Activated CD4-positive, alpha-beta T cell treated with anti-CD3 and anti-CD28 coated beads, Interleukin-2, amount 10 ng/mL, durations not matched to agents 24 days and 14 days (primary cell): ENCODE measurements around the gene KRT5. TPM values are rescaled to one million over a fixed set of nuclear protein-coding genes. Genes with fewer than 3 reads are reported as not detected.

Experiments used
- DNase-seq: peaks from one replicate; pipeline ENCODE4 v3.0.0; 2022
- H3K27ac Mint-ChIP-seq: one replicate; pipeline ENCODE4 v1.8.0; 2022; ENCODE audit warnings: mild to moderate bottlenecking, mixed read lengths
- H3K27me3 Mint-ChIP-seq: one replicate; pipeline ENCODE4 v1.8.0; 2022; ENCODE audit warnings: mixed read lengths
- H3K36me3 Mint-ChIP-seq: one replicate; pipeline ENCODE4 v1.8.0; 2022; ENCODE audit warnings: low read depth, mild to moderate bottlenecking, mixed read lengths
- H3K4me1 Mint-ChIP-seq: one replicate; pipeline ENCODE4 v1.8.0; 2021; ENCODE audit warnings: mixed read lengths
- H3K4me3 Mint-ChIP-seq: one replicate; pipeline ENCODE4 v1.8.0; 2022; ENCODE audit warnings: mild to moderate bottlenecking, moderate library complexity, mixed read lengths
- H3K9me3 Mint-ChIP-seq: one replicate; pipeline ENCODE4 v1.8.0; 2021; ENCODE audit warnings: mixed read lengths
- intact Hi-C: fragments of 100-400 bp; cut with micrococcal nuclease; formaldehyde crosslinking; loops from one replicate; pipeline ENCODE4 v1.15.1; 2023
- total RNA-seq: library from RNA; stranded (reverse); gene quantifications from 2 replicates; pipeline ENCODE4 v1.2.3, GENCODE V29; 2022

The KRT5 gene
- total RNA-seq, 1 donor from 2014 or later = not detected

- no peaks in the 10 kb centered on the region for H3K36me3 Mint-ChIP-seq
- H3K4me3 Mint-ChIP-seq = no peak overlapping the region
- no peak overlapping the region for H3K27ac Mint-ChIP-seq
- H3K27me3 Mint-ChIP-seq = no peaks in the 10 kb centered on the region
- DNase-seq = no peak
- intact Hi-C loops = no loop called here
- H3K9me3 Mint-ChIP-seq = no peaks in the 10 kb centered on the region
- H3K4me1 Mint-ChIP-seq = peaks cover 8% of the 10 kb centered on the region
Observed at GRCh38 chr12:52543985-52544883, 24.0 kb upstream of the KRT5 start.

GRCh38 chr12:52542785-52543318 lies 22.7 kb upstream of the KRT5 start:
- Mint-ChIP-seq H3K9me3 (no peaks in the 10 kb centered on the region), H3K4me3 (no peak overlapping the region), H3K4me1 (peaks cover 8% of the 10 kb centered on the region), H3K36me3 (no peaks in the 10 kb centered on the region), H3K27me3 (no peaks in the 10 kb centered on the region), H3K27ac (no peak overlapping the region)
- no peak for DNase-seq
- intact Hi-C loops = no loop called here

- H3K4me3 Mint-ChIP-seq = no peak overlapping the region
- intact Hi-C loops = no loop called here
Observed at GRCh38 chr12:52542157-52542556, 22.0 kb upstream of the KRT5 start.

GRCh38 chr12:52541709-52542108 lies 21.5 kb upstream of the KRT5 start:
- Mint-ChIP-seq H3K27me3 (no peaks in the 10 kb centered on the region), H3K36me3 (no peaks in the 10 kb centered on the region), H3K4me1 (peaks cover 8% of the 10 kb centered on the region), H3K4me3 (no peak overlapping the region), H3K27ac (no peak overlapping the region), H3K9me3 (no peaks in the 10 kb centered on the region)
- no peak for DNase-seq
- intact Hi-C loops = no loop called here

More at GRCh38 chr12:52542157-52542556, 22.0 kb upstream of the KRT5 start:
- DNase-seq = no peak
- no peaks in the 10 kb centered on the region for H3K27me3 Mint-ChIP-seq
- no peaks in the 10 kb centered on the region for H3K9me3 Mint-ChIP-seq
- peaks cover 8% of the 10 kb centered on the region for H3K4me1 Mint-ChIP-seq
- H3K27ac Mint-ChIP-seq = no peak overlapping the region
- no peaks in the 10 kb centered on the region for H3K36me3 Mint-ChIP-seq

GRCh38 chr12:52540531-52540930 lies 20.3 kb upstream of the KRT5 start:
- no peaks in the 10 kb centered on the region for H3K9me3 Mint-ChIP-seq
- no peak overlapping the region for H3K4me3 Mint-ChIP-seq
- intact Hi-C loops = no loop called here
- H3K27me3 Mint-ChIP-seq = no peaks in the 10 kb centered on the region
- no peaks in the 10 kb centered on the region for H3K36me3 Mint-ChIP-seq
- DNase-seq = no peak
- H3K27ac Mint-ChIP-seq = no peak overlapping the region
- peaks cover 8% of the 10 kb centered on the region for H3K4me1 Mint-ChIP-seq

GRCh38 chr12:52539821-52540173 lies 19.6 kb upstream of the KRT5 start:
- no peak overlapping the region for H3K27ac Mint-ChIP-seq
- intact Hi-C loops = no loop called here
- no peak overlapping the region for H3K4me3 Mint-ChIP-seq
- no peak for DNase-seq
- peaks cover 8% of the 10 kb centered on the region for H3K4me1 Mint-ChIP-seq
- H3K27me3 Mint-ChIP-seq = no peaks in the 10 kb centered on the region
- H3K9me3 Mint-ChIP-seq = no peaks in the 10 kb centered on the region
- H3K36me3 Mint-ChIP-seq = no peaks in the 10 kb centered on the region

- DNase-seq = no peak
- no peaks in the 10 kb centered on the region for H3K36me3 Mint-ChIP-seq
- intact Hi-C loops = no loop called here
- H3K4me3 Mint-ChIP-seq = no peak overlapping the region
- H3K9me3 Mint-ChIP-seq = no peaks in the 10 kb centered on the region
- peaks cover 8% of the 10 kb centered on the region for H3K4me1 Mint-ChIP-seq
- H3K27me3 Mint-ChIP-seq = no peaks in the 10 kb centered on the region
- H3K27ac Mint-ChIP-seq = no peak overlapping the region
Observed at GRCh38 chr12:52539083-52539820, 19.1 kb upstream of the KRT5 start.

- no peaks in the 10 kb centered on the region for H3K36me3 Mint-ChIP-seq
- no peaks in the 10 kb centered on the region for H3K27me3 Mint-ChIP-seq
- no peaks in the 10 kb centered on the region for H3K4me1 Mint-ChIP-seq
- H3K4me3 Mint-ChIP-seq = no peak overlapping the region
- no peaks in the 10 kb centered on the region for H3K9me3 Mint-ChIP-seq
- intact Hi-C loops = no loop called here
- H3K27ac Mint-ChIP-seq = no peak overlapping the region
- DNase-seq = no peak
Observed at GRCh38 chr12:52537101-52537500, 16.9 kb upstream of the KRT5 start.

- Mint-ChIP-seq H3K36me3 (no peaks in the 10 kb centered on the region), H3K4me3 (no peak overlapping the region), H3K9me3 (no peaks in the 10 kb centered on the region), H3K27me3 (no peaks in the 10 kb centered on the region), H3K4me1 (no peaks in the 10 kb centered on the region), H3K27ac (no peak overlapping the region)
- intact Hi-C loops = no loop called here
- no peak for DNase-seq
Observed at GRCh38 chr12:52535574-52535973, 15.4 kb upstream of the KRT5 start.

GRCh38 chr12:52534482-52534881 lies 14.3 kb upstream of the KRT5 start:
- intact Hi-C loops = no loop called here
- Mint-ChIP-seq H3K9me3 (no peaks in the 10 kb centered on the region), H3K36me3 (no peaks in the 10 kb centered on the region), H3K27me3 (no peaks in the 10 kb centered on the region), H3K4me1 (no peaks in the 10 kb centered on the region), H3K4me3 (no peak overlapping the region), H3K27ac (no peak overlapping the region)
- DNase-seq = no peak

GRCh38 chr12:52533686-52534470 lies 13.7 kb upstream of the KRT5 start:
- Mint-ChIP-seq H3K27me3 (no peaks in the 10 kb centered on the region), H3K9me3 (no peaks in the 10 kb centered on the region), H3K27ac (no peak overlapping the region), H3K36me3 (no peaks in the 10 kb centered on the region), H3K4me3 (no peak overlapping the region), H3K4me1 (no peaks in the 10 kb centered on the region)
- intact Hi-C loops = no loop called here
- no peak for DNase-seq

- no peaks in the 10 kb centered on the region for H3K4me1 Mint-ChIP-seq
- intact Hi-C loops = no loop called here
- H3K27me3 Mint-ChIP-seq = no peaks in the 10 kb centered on the region
- H3K9me3 Mint-ChIP-seq = no peaks in the 10 kb centered on the region
- DNase-seq = no peak
- H3K27ac Mint-ChIP-seq = no peak overlapping the region
- H3K36me3 Mint-ChIP-seq = no peaks in the 10 kb centered on the region
- no peak overlapping the region for H3K4me3 Mint-ChIP-seq
Observed at GRCh38 chr12:52532636-52533035, 12.4 kb upstream of the KRT5 start.

GRCh38 chr12:52531566-52532300 lies 11.5 kb upstream of the KRT5 start:
- no peak overlapping the region for H3K4me3 Mint-ChIP-seq
- H3K4me1 Mint-ChIP-seq = peaks cover 2% of the 10 kb centered on the region
- H3K27me3 Mint-ChIP-seq = no peaks in the 10 kb centered on the region
- intact Hi-C loops = no loop called here
- no peaks in the 10 kb centered on the region for H3K36me3 Mint-ChIP-seq
- no peak overlapping the region for H3K27ac Mint-ChIP-seq
- DNase-seq = no peak
- no peaks in the 10 kb centered on the region for H3K9me3 Mint-ChIP-seq
